Measurements from ENCODE around the gene SHISA8. TPM values are rescaled to one million over a fixed set of nuclear protein-coding genes. Genes with fewer than 3 reads are reported as not detected.

Gene SHISA8
- total RNA-seq, 6 experiments from 2014 or later = not detected

DNA sequence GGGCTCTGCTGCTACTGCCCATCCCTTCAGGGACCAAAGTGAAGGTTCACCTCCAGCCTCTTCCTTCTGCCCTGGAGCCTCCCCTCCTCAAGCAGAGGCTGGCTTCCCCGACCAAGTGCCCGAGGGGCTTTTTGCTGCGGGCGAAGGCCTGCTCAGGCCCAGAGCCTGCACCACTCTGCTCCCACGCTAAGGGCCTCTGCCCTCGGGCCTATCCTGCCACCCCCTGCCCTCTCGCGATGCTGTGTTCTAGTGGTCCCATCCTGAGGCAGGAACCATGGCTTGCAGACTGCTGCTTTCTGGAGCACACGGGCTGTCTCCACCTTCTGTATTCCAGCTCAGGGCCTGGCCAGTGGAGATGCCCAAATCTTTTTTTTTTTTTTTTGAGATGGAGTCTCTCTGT is 20.6 kb upstream of the SHISA8 start:
- Mint-ChIP-seq H3K9me3 (no peaks in the 10 kb centered on the region), H3K27ac (no peak overlapping the region), H3K4me1 (ENCODE audit: low read depth) (peaks cover 14% of the 10 kb centered on the region), H3K27me3 (ENCODE audit: insufficient read depth) (no peaks in the 10 kb centered on the region), H3K36me3 (ENCODE audit: low read depth) (no peaks in the 10 kb centered on the region), H3K4me3 (no peak overlapping the region)
- TF ChIP-seq, protein P1, sequence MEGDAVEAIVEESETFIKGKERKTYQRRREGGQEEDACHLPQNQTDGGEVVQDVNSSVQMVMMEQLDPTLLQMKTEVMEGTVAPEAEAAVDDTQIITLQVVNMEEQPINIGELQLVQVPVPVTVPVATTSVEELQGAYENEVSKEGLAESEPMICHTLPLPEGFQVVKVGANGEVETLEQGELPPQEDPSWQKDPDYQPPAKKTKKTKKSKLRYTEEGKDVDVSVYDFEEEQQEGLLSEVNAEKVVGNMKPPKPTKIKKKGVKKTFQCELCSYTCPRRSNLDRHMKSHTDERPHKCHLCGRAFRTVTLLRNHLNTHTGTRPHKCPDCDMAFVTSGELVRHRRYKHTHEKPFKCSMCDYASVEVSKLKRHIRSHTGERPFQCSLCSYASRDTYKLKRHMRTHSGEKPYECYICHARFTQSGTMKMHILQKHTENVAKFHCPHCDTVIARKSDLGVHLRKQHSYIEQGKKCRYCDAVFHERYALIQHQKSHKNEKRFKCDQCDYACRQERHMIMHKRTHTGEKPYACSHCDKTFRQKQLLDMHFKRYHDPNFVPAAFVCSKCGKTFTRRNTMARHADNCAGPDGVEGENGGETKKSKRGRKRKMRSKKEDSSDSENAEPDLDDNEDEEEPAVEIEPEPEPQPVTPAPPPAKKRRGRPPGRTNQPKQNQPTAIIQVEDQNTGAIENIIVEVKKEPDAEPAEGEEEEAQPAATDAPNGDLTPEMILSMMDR (IDR thresholded peaks at IDR 0.05) = no peak
- DNase-seq = no peak

DNA sequence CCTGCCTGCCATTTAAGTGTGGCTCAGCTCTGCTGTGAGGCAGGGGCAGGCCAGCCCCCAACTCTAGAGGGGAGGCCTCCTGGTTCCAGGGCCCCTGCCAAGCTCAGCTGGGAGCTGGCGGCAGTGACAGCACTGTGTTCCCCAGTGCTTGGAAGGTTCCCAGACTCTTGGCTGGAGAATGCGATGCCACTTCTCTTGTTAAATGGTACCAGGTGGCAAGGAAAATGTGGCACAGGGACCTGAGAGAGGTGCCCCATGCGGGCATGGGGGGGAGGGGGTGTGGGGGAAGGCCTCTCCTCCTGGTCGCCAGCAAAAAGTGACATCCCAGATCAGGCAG is 20.1 kb upstream of the SHISA8 start:
- Mint-ChIP-seq H3K4me1 (ENCODE audit: low read depth) (peaks cover 8% of the 10 kb centered on the region), H3K27me3 (ENCODE audit: insufficient read depth) (no peaks in the 10 kb centered on the region), H3K9me3 (no peaks in the 10 kb centered on the region), H3K36me3 (ENCODE audit: low read depth) (no peaks in the 10 kb centered on the region), H3K4me3 (no peak overlapping the region), H3K27ac (no peak overlapping the region)
- TF ChIP-seq, protein P1 (IDR thresholded peaks at IDR 0.05) = no peak
- DNase-seq = no peak

DNA sequence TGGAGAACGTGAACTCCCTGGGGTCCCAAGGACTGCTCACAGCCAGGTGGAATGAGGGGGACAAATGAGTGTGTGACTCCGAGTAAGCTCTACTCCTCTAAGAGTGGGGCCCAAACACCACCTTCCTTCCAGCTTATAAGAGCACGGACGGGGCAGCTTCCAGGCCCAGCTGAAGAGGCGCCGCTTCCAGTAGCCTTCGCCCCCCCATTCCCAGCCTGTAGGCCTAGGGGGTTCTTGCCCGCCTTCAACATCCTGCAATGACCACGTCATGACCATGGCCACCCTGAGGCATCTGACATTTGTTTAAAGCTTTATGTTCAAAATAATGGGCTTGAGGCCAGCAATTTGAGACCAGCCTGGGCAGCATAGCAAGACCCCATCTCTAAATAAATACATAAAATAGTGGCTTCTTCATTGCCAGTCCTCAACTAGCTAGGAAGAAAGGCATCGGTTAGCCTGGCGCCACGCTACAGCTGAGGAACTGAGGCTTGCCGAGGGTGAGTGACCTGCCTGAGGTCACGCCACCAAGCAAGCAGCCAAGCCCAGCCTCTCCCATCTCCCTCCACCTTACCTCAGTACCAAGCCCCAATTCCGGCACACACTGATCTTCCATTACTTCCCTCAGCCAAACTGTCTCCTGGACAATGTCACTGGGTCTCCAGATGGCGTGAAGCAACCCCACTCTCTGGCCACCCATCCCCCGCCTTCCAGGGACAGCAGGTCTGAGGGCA is 19.6 kb upstream of the SHISA8 start:
- TF ChIP-seq, protein P1 (IDR thresholded peaks at IDR 0.05) = no peak
- Mint-ChIP-seq H3K4me1 (ENCODE audit: low read depth) (peaks cover 3% of the 10 kb centered on the region), H3K27ac (no peak overlapping the region), H3K9me3 (no peaks in the 10 kb centered on the region), H3K4me3 (no peak overlapping the region), H3K27me3 (ENCODE audit: insufficient read depth) (no peaks in the 10 kb centered on the region), H3K36me3 (ENCODE audit: low read depth) (no peaks in the 10 kb centered on the region)
- DNase-seq = no peak

DNA sequence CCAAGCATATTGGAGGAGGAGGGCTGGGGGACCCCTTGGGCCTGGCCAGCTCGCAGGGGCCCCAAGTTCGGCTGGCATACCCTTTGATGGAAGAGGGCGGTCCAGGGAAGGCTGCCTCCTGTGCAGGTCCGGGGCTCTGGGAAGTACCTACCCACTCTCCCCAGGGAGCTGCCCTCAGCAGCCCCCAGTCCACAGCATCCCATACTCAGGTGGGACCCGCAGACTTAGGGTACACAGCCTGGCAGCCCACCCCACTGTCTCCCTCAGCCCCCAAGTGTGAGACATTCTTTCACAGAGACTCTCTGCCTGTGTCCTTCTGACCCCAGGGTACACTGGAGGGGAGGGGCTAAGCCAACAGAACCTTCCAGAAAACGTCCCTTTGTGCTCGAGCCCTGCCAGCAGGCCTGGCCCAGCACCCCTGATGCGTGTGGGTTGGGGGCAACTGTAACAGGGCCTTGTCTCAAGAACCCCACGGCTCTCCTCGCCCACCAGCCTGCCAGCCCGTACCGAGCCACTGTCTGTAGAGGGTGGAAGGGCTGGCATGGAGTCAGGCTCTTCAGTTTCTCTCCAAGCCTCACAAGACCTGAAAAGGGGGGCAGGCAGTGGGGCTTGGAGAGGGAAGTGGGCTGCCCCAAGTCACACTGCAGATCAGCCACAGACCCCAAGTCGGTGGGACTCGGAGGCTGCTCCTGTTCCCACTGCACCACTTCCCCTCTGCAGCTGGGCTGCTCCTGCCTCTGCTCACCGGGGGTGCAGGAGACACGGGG is 18.7 kb upstream of the SHISA8 start:
- TF ChIP-seq, protein P1 (IDR thresholded peaks at IDR 0.05) = no peak
- Mint-ChIP-seq H3K9me3 (no peaks in the 10 kb centered on the region), H3K27ac (no peak overlapping the region), H3K4me3 (no peak overlapping the region), H3K27me3 (ENCODE audit: insufficient read depth) (no peaks in the 10 kb centered on the region), H3K4me1 (ENCODE audit: low read depth) (no peaks in the 10 kb centered on the region), H3K36me3 (ENCODE audit: low read depth) (no peaks in the 10 kb centered on the region)
- no peak for DNase-seq

DNA sequence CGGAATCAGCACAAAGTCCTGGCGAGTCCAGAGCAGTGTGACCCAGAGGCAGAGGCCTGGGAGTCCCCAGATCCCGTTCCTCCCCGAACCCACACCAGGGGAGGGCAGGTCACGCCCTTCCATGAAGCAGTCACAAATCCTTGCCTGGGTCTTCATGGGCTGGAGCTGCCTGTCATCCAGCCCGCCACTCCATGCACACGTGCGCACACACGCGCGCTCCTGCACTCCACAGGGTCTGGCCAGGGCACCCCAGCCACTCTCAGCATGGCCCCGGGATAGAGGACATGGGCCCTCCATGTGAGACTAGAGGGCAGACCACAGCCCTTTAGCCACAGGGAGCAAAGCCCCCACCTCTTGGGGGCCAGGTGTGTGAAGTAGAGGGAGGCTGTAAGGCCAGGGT is 17.5 kb upstream of the SHISA8 start:
- no peak overlapping the region for H3K4me3 Mint-ChIP-seq
- no peaks in the 10 kb centered on the region for H3K4me1 Mint-ChIP-seq (ENCODE audit: low read depth)
- H3K27me3 Mint-ChIP-seq (ENCODE audit: insufficient read depth) = peaks cover 7% of the 10 kb centered on the region
- no peaks in the 10 kb centered on the region for H3K36me3 Mint-ChIP-seq (ENCODE audit: low read depth)
- no peak for DNase-seq
- H3K27ac Mint-ChIP-seq = no peak overlapping the region
- H3K9me3 Mint-ChIP-seq = no peaks in the 10 kb centered on the region
- TF ChIP-seq, protein P1 (IDR thresholded peaks at IDR 0.05) = no peak
